Measurements from ENCODE around the gene NIT2. TPM values are rescaled to one million over a fixed set of nuclear protein-coding genes. Genes with fewer than 3 reads are reported as not detected.

The NIT2 gene
- total and polyA plus RNA-seq, 2 of the 4 experiments (the other 2 are of a cell fraction) = 12.4 to 27.1 TPM

- no peaks in the 10 kb centered on the region; the same call in 1 of the 2 replicates for H3K9me1 ChIP-seq (ENCODE audit: insufficient read depth, low read length)
- H2BK120ac ChIP-seq (ENCODE audit: low read depth, low read length) = no peak overlapping the region
- H3K9me3 ChIP-seq (ENCODE audit: control insufficient read depth, insufficient read depth, low read length) = 0 out of 2 replicates have a peak, but pooled peaks cover 3% of the 10 kb centered on the region
- intact Hi-C loops (cut with micrococcal nuclease) (no loop called here), dilution Hi-C loops (cut with HindIII; ENCODE audit: low sequenced_read_pairs, unreplicated experiment) (no loop called here), in situ Hi-C loops (cut with MboI; ENCODE audit: low sequenced_read_pairs) (no loop called here)
- H3K79me1 ChIP-seq (ENCODE audit: low read depth in 1 of 2, low read length in 2 of 2) = peaks cover 10 to 24% of the 10 kb centered on the region in 2 experiments
- CTCF ChIA-PET = interaction anchor here (0.9 kb wide), 1 partner anchor 14 kb away, joined by 3 read pairs; no protein-coding TSS in a partner anchor
- 96% methylated on average over 3 of the region's 4 CpGs; no CpG with 5 or more reads in 1 of the 2 experiments for WGBS, 2 experiments (ENCODE audit: extremely low coverage in 2 of 2, insufficient read length in 1 of 2)
- peaks cover 2% of the 10 kb centered on the region; the same call in 1 of the 2 replicates for H3K36me3 ChIP-seq (ENCODE audit: control insufficient read depth, insufficient read depth, low read length)
- POLR2A ChIA-PET (ENCODE audit: unreplicated experiment) = no interaction called here
- H3K27me3 ChIP-seq (ENCODE audit: control insufficient read depth, insufficient read depth, low read length) = no peaks in the 10 kb centered on the region
- H3K56ac ChIP-seq (ENCODE audit: extremely low read depth, insufficient read depth, low read length) = no peak overlapping the region
- no peaks in the 10 kb centered on the region for H4K20me1 ChIP-seq (ENCODE audit: insufficient read depth, low read length)
- no peak overlapping the region for H3K14ac ChIP-seq (replicated peaks; ENCODE audit: low read depth, low read length)
- H2BK15ac ChIP-seq (ENCODE audit: low read depth, low read length) = no peak overlapping the region
- H3K23ac ChIP-seq (ENCODE audit: low read depth, low read length) = no peak overlapping the region
- H3K18ac ChIP-seq (ENCODE audit: low read depth, low read length) = no peak overlapping the region
- H3K4me1 ChIP-seq (ENCODE audit: control insufficient read depth, insufficient read depth, low read length) = no peaks in the 10 kb centered on the region
- H3K27ac ChIP-seq (ENCODE audit: insufficient read depth, low read length) = no peak overlapping the region
- H4K91ac ChIP-seq (ENCODE audit: insufficient read depth, low read depth, low read length) = no peak overlapping the region
- no peak overlapping the region for H2AK9ac ChIP-seq (replicated peaks; ENCODE audit: low read depth, low read length, poor library complexity)
- no peak for ATAC-seq (ENCODE audit: low read depth)
- H3K4me3 ChIP-seq (ENCODE audit: insufficient read depth, low read depth, low read length) = no peak overlapping the region
- no peak overlapping the region for H3K4me2 ChIP-seq (ENCODE audit: low read depth, low read length)
- H4K5ac ChIP-seq (ENCODE audit: low read depth, low read length) = no peak overlapping the region
- H3K9ac ChIP-seq (ENCODE audit: low read depth, low read length) = no peak overlapping the region
- no peak overlapping the region for H2BK5ac ChIP-seq (ENCODE audit: low read depth, low read length, poor library complexity, severe bottlenecking)
- no peak for DNase-seq
- H3K4ac ChIP-seq (ENCODE audit: low read depth, low read length) = no peak overlapping the region
- no TSS peak for BruUV-seq (replicated peaks)
- H2BK20ac ChIP-seq (ENCODE audit: low read depth, low read length) = no peak overlapping the region
- no peak overlapping the region for H2AFZ ChIP-seq (replicated peaks; ENCODE audit: low read length, poor library complexity)
- no peak for TF ChIP-seq MXI1 (IDR thresholded peaks at IDR 0.05; ENCODE audit: borderline replicate concordance, low read depth, low read length)
- no peak for TF ChIP-seq POLR2A (IDR thresholded peaks at IDR 0.05; ENCODE audit: low read depth, low read length)
- no peak for TF ChIP-seq MAZ (IDR thresholded peaks at IDR 0.05; ENCODE audit: borderline replicate concordance, low read depth, low read length)
- no peak overlapping the region for H4K8ac ChIP-seq (ENCODE audit: low read depth in 2 of 2, low read length in 2 of 2)
- H2AK5ac ChIP-seq (ENCODE audit: low read depth, low read length) = no peak overlapping the region
Measured at GRCh38 chr3:100407977-100408532, 73.5 kb downstream of the NIT2 start.

Other genes starting within 250 kb of the NIT2 start
- gene FILIP1L, start 220.3 kb upstream of the NIT2 start, total RNA-seq (2012; rRNA removed) = 19.9 and 21.1 TPM in 2 replicates
- gene FILIP1L, start 220.3 kb upstream of the NIT2 start, polyA plus RNA-seq (2012; rRNA removed) = 11.5 and 14.7 TPM in 2 replicates
- 67.0 and 123 TPM in 2 replicates for gene TBC1D23, start 73.8 kb upstream of the NIT2 start, total RNA-seq (2012; rRNA removed)
- 16.3 and 21.2 TPM in 2 replicates for gene TBC1D23, start 73.8 kb upstream of the NIT2 start, polyA plus RNA-seq (2012; rRNA removed)
- 35.1 and 50.0 TPM in 2 replicates for gene TOMM70, start 66.3 kb downstream of the NIT2 start, total RNA-seq (2012; rRNA removed)
- 19.8 and 24.6 TPM in 2 replicates for gene TOMM70, start 66.3 kb downstream of the NIT2 start, polyA plus RNA-seq (2012; rRNA removed)
- 2.2 and 4.4 TPM in 2 replicates for gene LNP1, start 66.8 kb downstream of the NIT2 start, total RNA-seq (2012; rRNA removed)
- gene LNP1, start 66.8 kb downstream of the NIT2 start, polyA plus RNA-seq (2012; rRNA removed) = 2.3 and 2.4 TPM in 2 replicates
- 13.6 and 20.8 TPM in 2 replicates for gene TMEM45A, start 157.9 kb downstream of the NIT2 start, total RNA-seq (2012; rRNA removed)
- 17.1 and 21.7 TPM in 2 replicates for gene TMEM45A, start 157.9 kb downstream of the NIT2 start, polyA plus RNA-seq (2012; rRNA removed)